Adrenal gland (tissue), 5 donors: Measurements from ENCODE around the gene SLC24A3.

Source experiments
- POLR2A ChIP-seq, 2 donors: fragments of 450-650 bp; IDR thresholded peaks; one replicate each; pipeline ENCODE4 v1.6.1; 2017; ENCODE audit warnings: antibody characterized with exemption in 2 of 2, mild to moderate bottlenecking in 2 of 2, moderate library complexity in 1 of 2
- TF ChIP-seq, protein P1 (sequence below), 6 experiments: fragments of 450-650 bp in 4 of 6; fragments of 200-600 bp in 2 of 6; sonication (generic) in 1 of 6; IDR thresholded peaks; 1 replicate in 5 of 6; 2 replicates in 1 of 6; pipeline versions ENCODE4 v1.5.1 to v1.8.0; 2016 to 2021; ENCODE audit warnings: antibody characterized with exemption in 6 of 6, mild to moderate bottlenecking in 2 of 6, moderate library complexity in 1 of 6
- donor health status: DM: no; HTN: no; CAD: no.

DNA sequence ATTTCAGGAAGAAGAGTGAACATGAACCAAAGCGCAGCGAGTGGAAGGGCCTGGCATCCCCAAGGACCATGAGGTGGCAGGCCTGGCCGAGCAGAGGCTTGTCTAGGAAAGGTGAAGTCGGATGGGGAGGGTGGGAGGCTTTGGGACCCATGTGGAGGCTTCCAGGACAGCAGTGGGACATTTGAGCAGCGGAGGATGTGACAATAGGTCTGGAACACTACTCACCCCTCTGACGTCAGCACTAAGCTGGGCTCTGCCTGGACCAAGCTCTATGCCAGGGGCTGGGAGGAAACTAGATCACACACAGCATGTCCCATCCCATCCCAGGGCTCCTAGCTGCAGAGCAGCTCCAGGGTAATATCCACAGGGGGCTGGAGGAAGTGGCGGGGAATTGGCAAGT, 370.3 kb downstream of the SLC24A3 start:
- TF ChIP-seq, protein P1, sequence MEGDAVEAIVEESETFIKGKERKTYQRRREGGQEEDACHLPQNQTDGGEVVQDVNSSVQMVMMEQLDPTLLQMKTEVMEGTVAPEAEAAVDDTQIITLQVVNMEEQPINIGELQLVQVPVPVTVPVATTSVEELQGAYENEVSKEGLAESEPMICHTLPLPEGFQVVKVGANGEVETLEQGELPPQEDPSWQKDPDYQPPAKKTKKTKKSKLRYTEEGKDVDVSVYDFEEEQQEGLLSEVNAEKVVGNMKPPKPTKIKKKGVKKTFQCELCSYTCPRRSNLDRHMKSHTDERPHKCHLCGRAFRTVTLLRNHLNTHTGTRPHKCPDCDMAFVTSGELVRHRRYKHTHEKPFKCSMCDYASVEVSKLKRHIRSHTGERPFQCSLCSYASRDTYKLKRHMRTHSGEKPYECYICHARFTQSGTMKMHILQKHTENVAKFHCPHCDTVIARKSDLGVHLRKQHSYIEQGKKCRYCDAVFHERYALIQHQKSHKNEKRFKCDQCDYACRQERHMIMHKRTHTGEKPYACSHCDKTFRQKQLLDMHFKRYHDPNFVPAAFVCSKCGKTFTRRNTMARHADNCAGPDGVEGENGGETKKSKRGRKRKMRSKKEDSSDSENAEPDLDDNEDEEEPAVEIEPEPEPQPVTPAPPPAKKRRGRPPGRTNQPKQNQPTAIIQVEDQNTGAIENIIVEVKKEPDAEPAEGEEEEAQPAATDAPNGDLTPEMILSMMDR (IDR thresholded peaks at IDR 0.05): no peak
- TF ChIP-seq POLR2A (IDR thresholded peaks at IDR 0.05): no peak
